ENCODE data around the gene SPRR5.

The SPRR5 gene

DNA sequence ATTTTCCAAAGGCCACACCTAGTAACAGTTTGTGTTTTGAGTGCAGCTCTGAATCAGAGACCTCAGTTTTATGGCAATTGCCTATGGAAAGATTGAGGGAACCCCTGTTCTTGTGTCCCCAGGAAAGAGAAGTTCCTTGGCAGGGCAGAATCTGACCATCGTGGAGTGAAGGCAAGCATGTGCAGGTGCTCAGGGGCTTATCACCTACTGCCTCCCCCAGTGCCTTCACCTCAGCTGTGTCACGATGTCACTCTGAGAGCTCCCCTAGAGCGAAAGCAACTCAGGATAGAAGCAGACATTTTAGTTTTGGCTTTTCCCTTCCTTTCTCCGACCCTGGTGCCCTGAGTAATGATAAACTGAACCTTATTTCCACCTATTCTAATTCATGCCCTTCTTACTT, 35.1 kb downstream of the SPRR5 start:
- in situ Hi-C loops (cut with MboI; ENCODE audit: low sequenced_read_pairs, unreplicated experiment) = no loop called here
- no peak for TF ChIP-seq CTCF (IDR thresholded peaks at IDR 0.05; ENCODE audit: borderline replicate concordance, control extremely low read depth, extremely low read depth, insufficient read depth, missing control alignments)
- DNase-seq (ENCODE audit: low spot score) = no peak

DNA sequence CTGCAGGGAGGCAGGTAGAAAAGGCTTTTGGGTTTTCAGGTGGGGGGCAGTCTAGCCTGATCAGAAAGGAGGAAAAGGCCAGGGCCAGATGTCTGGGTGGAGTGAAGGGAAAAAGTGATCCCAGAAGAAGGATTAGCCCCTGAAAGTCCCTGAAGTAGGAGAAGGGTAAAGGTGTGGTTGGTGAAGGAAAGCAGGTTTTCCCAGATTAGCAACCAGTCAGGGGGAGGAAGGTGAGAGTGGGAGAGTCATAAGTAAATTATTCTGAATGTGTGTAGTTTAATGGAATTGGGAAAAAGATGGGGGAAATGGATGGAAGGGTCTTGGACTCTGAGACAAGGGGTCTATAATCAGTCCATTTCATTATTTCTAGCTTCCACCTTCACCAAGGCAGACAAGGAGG, 36.2 kb downstream of the SPRR5 start:
- no peak for DNase-seq (ENCODE audit: low spot score)
- in situ Hi-C loops (cut with MboI; ENCODE audit: low sequenced_read_pairs, unreplicated experiment) = no loop called here
- no peak for TF ChIP-seq CTCF (IDR thresholded peaks at IDR 0.05; ENCODE audit: borderline replicate concordance, control extremely low read depth, extremely low read depth, insufficient read depth, missing control alignments)

- in situ Hi-C loops (cut with MboI; ENCODE audit: low sequenced_read_pairs, unreplicated experiment) = no loop called here
- DNase-seq (ENCODE audit: low spot score) = no peak
- TF ChIP-seq CTCF (IDR thresholded peaks at IDR 0.05; ENCODE audit: borderline replicate concordance, control extremely low read depth, extremely low read depth, insufficient read depth, missing control alignments) = no peak
Observed at GRCh38 chr1:152983743-152984142, 36.7 kb downstream of the SPRR5 start, which contains the start of gene SPRR1A. TSS of gene SPRR1A (plus strand) at chr1:152984081. CDS start at chr1:152985231, 1,150 bp downstream.

DNA sequence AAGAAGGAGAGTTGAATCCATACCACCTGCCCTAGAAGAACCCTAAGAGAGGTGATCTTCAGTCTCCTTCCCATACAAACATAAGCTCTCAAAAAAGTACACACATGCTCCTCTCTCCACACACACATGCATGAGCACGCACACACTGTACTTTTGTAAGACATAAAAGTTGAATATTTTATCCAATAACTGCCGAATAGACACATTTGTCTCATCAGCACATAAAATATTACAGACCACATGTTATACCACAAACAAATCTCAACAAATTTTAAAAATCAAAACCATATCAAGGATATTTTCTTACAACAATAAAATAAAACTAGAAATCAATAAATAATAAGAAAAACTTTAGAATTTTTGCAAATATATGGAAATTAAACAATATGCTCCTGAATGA, 39.6 kb downstream of the SPRR5 start:
- no peak for DNase-seq (ENCODE audit: low spot score)
- in situ Hi-C loops (cut with MboI; ENCODE audit: low sequenced_read_pairs, unreplicated experiment) = no loop called here
- TF ChIP-seq CTCF (IDR thresholded peaks at IDR 0.05; ENCODE audit: borderline replicate concordance, control extremely low read depth, extremely low read depth, insufficient read depth, missing control alignments) = no peak

DNA sequence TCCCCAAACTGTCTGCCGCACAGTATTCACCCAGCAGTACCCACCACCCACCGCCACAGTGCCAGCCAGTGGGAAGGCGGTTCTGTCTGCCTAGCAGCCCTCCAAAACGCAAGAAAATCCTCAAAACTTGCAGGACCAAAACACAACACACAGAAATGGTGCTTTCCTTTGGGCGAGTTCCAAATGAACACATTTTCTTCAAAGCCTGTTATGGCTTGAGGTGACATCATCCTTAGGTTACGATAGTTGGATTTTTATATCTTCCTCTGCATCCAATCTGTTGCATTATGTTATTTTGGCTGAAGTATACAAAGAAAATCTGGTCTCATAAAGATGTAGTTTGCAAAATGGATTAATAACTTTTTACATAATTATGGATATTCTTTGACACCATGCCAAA, 46.2 kb downstream of the SPRR5 start:
- in situ Hi-C loops (cut with MboI; ENCODE audit: low sequenced_read_pairs, unreplicated experiment) = no loop called here
- DNase-seq (ENCODE audit: low spot score) = no peak

GRCh38 chr1:152995842-152996241, 48.8 kb downstream of the SPRR5 start:
- in situ Hi-C loops (cut with MboI; ENCODE audit: low sequenced_read_pairs, unreplicated experiment) = no loop called here
- no peak for DNase-seq (ENCODE audit: low spot score)
- no peak for TF ChIP-seq CTCF (IDR thresholded peaks at IDR 0.05; ENCODE audit: borderline replicate concordance, control extremely low read depth, extremely low read depth, insufficient read depth, missing control alignments)

More for the DNA sequence above, 46.2 kb downstream of the SPRR5 start:
- TF ChIP-seq CTCF (IDR thresholded peaks at IDR 0.05; ENCODE audit: borderline replicate concordance, control extremely low read depth, extremely low read depth, insufficient read depth, missing control alignments) = no peak

Measured in GM13976 (cell line).